Mesendoderm (in vitro differentiated cells): ENCODE results near the gene APAF1.

Experiments
- DNase-seq: peaks from one replicate; pipeline ENCODE4 v3.0.0; 2013
- H2AK5ac ChIP-seq: 2 replicates; pipeline ENCODE4 v1.6.1; 2013; ENCODE audit warnings: low read length, inconsistent platforms
- H2BK120ac ChIP-seq: 2 replicates; pipeline ENCODE4 v1.6.1; 2013; ENCODE audit warnings: low read depth, mild to moderate bottlenecking, low read length, moderate library complexity, mixed read lengths
- H2BK15ac ChIP-seq: replicated peaks from 2 replicates; pipeline ENCODE4 v1.6.1; 2013; ENCODE audit warnings: low read depth, mild to moderate bottlenecking, moderate library complexity
- H2BK5ac ChIP-seq: 2 replicates; pipeline ENCODE4 v1.6.1; 2013; ENCODE audit warnings: low read length, inconsistent platforms
- H3K18ac ChIP-seq: 2 replicates; pipeline ENCODE4 v1.6.1; 2013; ENCODE audit warnings: mild to moderate bottlenecking, low read length, mixed read lengths
- H3K23ac ChIP-seq: one replicate; pipeline ENCODE4 v1.6.1; 2013; ENCODE audit warnings: low read length
- H3K27ac ChIP-seq: 2 replicates; pipeline ENCODE4 v1.5.1; 2013; ENCODE audit warnings: low read depth, mild to moderate bottlenecking, inconsistent platforms, low read length, moderate library complexity
- H3K27me3 ChIP-seq: 2 replicates; pipeline ENCODE4 v1.6.1; 2013; ENCODE audit warnings: low read length, control low read depth, mild to moderate bottlenecking, inconsistent platforms; ENCODE audit not compliant: insufficient read depth, poor library complexity
- H3K36me3 ChIP-seq: 2 replicates; pipeline ENCODE4 v1.6.1; 2013; ENCODE audit warnings: low read length, inconsistent platforms; ENCODE audit not compliant: control insufficient read depth, insufficient read depth
- H3K4ac ChIP-seq: one replicate; pipeline ENCODE4 v1.6.1; 2013; ENCODE audit warnings: low read depth, mild to moderate bottlenecking, low read length, moderate library complexity
- H3K4me1 ChIP-seq: 2 replicates; pipeline ENCODE4 v1.6.1; 2013; ENCODE audit warnings: low read depth, low read length, inconsistent platforms; ENCODE audit not compliant: control insufficient read depth
- H3K4me2 ChIP-seq: 2 replicates; pipeline ENCODE4 v1.6.1; 2013; ENCODE audit warnings: low read length
- H3K4me3 ChIP-seq: 2 replicates; pipeline ENCODE4 v1.5.1; 2013; ENCODE audit warnings: mild to moderate bottlenecking, low read length
- H3K56ac ChIP-seq: one replicate; pipeline ENCODE4 v1.6.1; 2013; ENCODE audit warnings: low read length
- H3K79me1 ChIP-seq: 2 replicates; pipeline ENCODE4 v1.6.1; 2013; ENCODE audit warnings: low read length, inconsistent platforms
- H3K79me2 ChIP-seq: 2 replicates; pipeline ENCODE4 v1.6.1; 2013; ENCODE audit warnings: mild to moderate bottlenecking, low read length; ENCODE audit not compliant: control insufficient read depth, insufficient read depth
- H3K9ac ChIP-seq: 2 replicates; pipeline ENCODE4 v1.6.1; 2013; ENCODE audit warnings: low read length, inconsistent platforms
- H4K5ac ChIP-seq: one replicate; pipeline ENCODE4 v1.6.1; 2013; ENCODE audit warnings: low read length
- H4K8ac ChIP-seq: one replicate; pipeline ENCODE4 v1.6.1; 2013; ENCODE audit warnings: low read depth, mild to moderate bottlenecking, control low read depth, low read length, moderate library complexity
- WGBS: extraction: QIAGEN DNeasy Blood & Tissue Kit; methylation state at CpG from one replicate; pipeline ENCODE4 v1.1.7; 2013; ENCODE audit warnings: low lambda C conversion rate, missing lambda C conversion rate; ENCODE audit not compliant: insufficient coverage; ENCODE audit errors: extremely low coverage; 5-methylcytosine and 5-hydroxymethylcytosine counted together

Gene APAF1

DNA sequence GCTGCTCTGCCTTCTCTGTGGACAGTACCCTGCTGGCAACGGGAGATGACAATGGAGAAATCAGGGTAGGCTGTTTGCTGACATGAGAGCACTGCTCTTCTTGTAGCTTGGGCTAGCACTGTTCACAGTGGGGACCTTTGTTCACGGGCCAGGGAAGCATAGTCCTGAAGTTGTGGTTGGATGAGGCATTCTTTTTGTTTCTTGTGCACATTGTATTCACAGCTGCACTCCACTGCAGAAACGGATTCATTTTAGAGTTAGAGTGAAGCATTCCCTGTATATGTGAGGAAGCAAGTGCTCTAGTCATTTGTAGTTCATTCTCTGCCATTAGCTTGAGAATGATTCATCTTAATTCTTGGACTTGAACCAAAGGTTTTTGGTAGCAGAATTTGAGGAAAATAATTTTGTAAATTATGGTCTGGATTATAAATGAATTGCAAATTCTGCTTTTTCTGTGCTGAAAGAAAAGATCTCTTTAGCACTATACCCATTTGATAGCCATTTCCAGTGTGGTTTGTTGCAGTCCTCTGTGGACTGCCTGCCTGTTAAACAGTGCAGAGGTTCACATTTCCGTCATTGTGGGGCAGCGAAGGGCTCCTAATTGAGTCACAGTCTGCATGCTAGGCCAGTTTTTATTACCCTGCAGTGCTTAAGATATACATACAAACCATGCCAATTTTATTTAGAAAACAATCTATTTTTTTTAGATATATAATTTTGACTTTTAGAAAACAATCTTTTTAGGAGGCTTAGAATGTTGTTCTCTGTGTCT lies 80.6 kb downstream of the APAF1 start:
- Histone ChIP-seq H3K79me1 (no peaks in the 10 kb centered on the region), H3K4ac (no peak overlapping the region), H4K8ac (no peak overlapping the region), H3K27me3 (no peaks in the 10 kb centered on the region), H3K23ac (no peak overlapping the region), H3K79me2 (no peaks in the 10 kb centered on the region), H2BK120ac (no peak overlapping the region), H4K5ac (no peak overlapping the region), H3K18ac (no peak overlapping the region), H3K56ac (no peak overlapping the region), H3K9ac (no peak overlapping the region), H3K4me3 (no peak overlapping the region), H2BK15ac (no peak overlapping the region), H3K36me3 (peaks cover 1% of the 10 kb centered on the region), H3K4me1 (no peaks in the 10 kb centered on the region), H2AK5ac (no peak overlapping the region), H3K27ac (no peak overlapping the region), H2BK5ac (no peak overlapping the region), H3K4me2 (no peak overlapping the region)
- WGBS = no CpG with 5 or more reads among the region's 5 CpGs
- peak; percentile 71 for DNase-seq

DNA sequence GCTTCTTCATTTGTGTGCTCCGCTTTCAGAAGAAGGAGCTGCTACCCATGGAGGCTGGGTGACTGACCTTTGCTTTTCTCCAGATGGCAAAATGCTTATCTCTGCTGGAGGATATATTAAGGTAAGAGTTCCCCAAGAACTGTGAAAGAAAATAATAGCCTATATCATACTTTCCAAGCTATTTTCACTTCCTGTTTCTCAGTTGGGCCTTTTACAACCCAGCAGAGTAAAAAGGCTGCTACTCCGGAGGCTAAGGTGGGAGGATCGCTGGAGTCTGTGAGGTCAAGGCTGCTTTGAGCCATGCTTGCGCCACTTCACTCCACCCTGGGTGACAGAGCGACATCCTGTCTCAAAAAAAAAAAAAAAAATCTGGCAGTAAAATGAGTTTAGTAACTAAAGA lies 82.1 kb downstream of the APAF1 start:
- no peak overlapping the region for H3K56ac ChIP-seq
- no peak overlapping the region for H3K4ac ChIP-seq
- WGBS = no CpG with 5 or more reads among the region's 5 CpGs
- H3K27ac ChIP-seq = no peak overlapping the region
- no peak overlapping the region for H4K8ac ChIP-seq
- H3K79me2 ChIP-seq = no peaks in the 10 kb centered on the region
- H2AK5ac ChIP-seq = no peak overlapping the region
- no peak overlapping the region for H2BK120ac ChIP-seq
- no peaks in the 10 kb centered on the region for H3K4me1 ChIP-seq
- no peaks in the 10 kb centered on the region for H3K79me1 ChIP-seq
- no peak overlapping the region for H4K5ac ChIP-seq
- H3K18ac ChIP-seq = no peak overlapping the region
- no peak overlapping the region for H2BK15ac ChIP-seq
- no peak overlapping the region for H2BK5ac ChIP-seq
- DNase-seq = no peak
- peaks cover 1% of the 10 kb centered on the region for H3K36me3 ChIP-seq
- H3K4me3 ChIP-seq = no peak overlapping the region
- no peak overlapping the region for H3K4me2 ChIP-seq
- H3K27me3 ChIP-seq = no peaks in the 10 kb centered on the region
- no peak overlapping the region for H3K23ac ChIP-seq
- no peak overlapping the region for H3K9ac ChIP-seq

DNA sequence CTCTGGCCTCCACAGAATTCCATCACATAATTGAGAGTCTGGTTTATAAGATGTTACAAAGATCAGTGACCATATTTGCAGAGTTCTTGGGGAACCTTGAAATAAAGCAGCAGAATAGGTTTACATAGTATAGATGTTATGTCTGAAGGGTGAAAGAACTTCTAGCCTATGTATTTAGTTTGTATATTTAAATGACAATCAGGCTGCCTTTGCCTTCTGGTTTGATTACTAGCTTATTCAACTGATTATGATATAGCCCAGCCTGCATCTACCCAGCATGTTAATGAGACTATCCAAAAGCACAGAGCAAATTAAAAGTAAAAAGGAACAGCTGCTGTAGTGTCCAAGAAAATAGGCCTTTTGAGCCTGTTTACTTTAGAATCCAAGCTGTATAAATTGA lies 85.3 kb downstream of the APAF1 start:
- Histone ChIP-seq H3K56ac (no peak overlapping the region), H3K36me3 (peaks cover 1% of the 10 kb centered on the region), H2BK120ac (no peak overlapping the region)

DNA sequence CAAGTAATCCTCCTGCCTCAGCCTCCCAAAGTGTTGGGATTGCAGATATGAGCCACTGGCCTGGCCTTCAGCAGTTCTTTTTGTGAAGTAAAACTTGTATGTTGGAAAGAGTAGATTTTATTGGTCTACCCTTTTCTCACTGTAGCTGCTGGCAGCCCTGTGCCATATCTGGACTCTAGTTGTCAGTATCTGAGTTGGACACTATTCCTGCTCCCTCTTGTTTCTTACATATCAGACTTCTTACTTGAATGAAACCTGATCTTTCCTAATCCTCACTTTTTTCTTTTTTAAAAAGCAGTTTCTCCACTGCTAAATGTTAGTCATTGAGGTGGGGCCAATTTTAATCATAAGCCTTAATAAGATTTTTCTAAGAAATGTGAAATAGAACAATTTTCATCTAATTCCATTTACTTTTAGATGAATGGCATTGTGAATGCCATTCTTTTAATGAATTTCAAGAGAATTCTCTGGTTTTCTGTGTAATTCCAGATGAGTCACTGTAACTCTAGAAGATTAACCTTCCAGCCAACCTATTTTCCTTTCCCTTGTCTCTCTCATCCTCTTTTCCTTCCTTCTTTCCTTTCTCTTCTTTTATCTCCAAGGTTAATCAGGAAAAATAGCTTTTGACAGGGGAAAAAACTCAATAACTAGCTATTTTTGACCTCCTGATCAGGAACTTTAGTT lies 88.7 kb downstream of the APAF1 start:
- no peaks in the 10 kb centered on the region for H3K27me3 ChIP-seq
- H3K4ac ChIP-seq = no peak overlapping the region
- no peak for DNase-seq
- no peak overlapping the region for H4K5ac ChIP-seq
- H3K23ac ChIP-seq = no peak overlapping the region
- no peak overlapping the region for H2BK5ac ChIP-seq
- H3K4me3 ChIP-seq = no peak overlapping the region
- no peaks in the 10 kb centered on the region for H3K36me3 ChIP-seq
- H2BK15ac ChIP-seq = no peak overlapping the region
- H3K79me2 ChIP-seq = no peaks in the 10 kb centered on the region
- no peak overlapping the region for H2BK120ac ChIP-seq
- H3K18ac ChIP-seq = no peak overlapping the region
- no peak overlapping the region for H3K4me2 ChIP-seq
- H4K8ac ChIP-seq = no peak overlapping the region
- no peak overlapping the region for H2AK5ac ChIP-seq
- no peak overlapping the region for H3K27ac ChIP-seq
- H3K79me1 ChIP-seq = no peaks in the 10 kb centered on the region
- H3K56ac ChIP-seq = no peak overlapping the region
- peaks cover 4% of the 10 kb centered on the region for H3K4me1 ChIP-seq
- H3K9ac ChIP-seq = no peak overlapping the region

More for the DNA sequence above, 85.3 kb downstream of the APAF1 start:
- DNase-seq = no peak
- Histone ChIP-seq H3K4ac (no peak overlapping the region), H3K18ac (no peak overlapping the region), H2BK15ac (no peak overlapping the region), H2BK5ac (no peak overlapping the region), H3K4me3 (no peak overlapping the region), H3K23ac (no peak overlapping the region), H4K8ac (no peak overlapping the region), H3K4me1 (no peaks in the 10 kb centered on the region), H3K9ac (no peak overlapping the region), H4K5ac (no peak overlapping the region), H2AK5ac (no peak overlapping the region), H3K79me2 (no peaks in the 10 kb centered on the region), H3K4me2 (no peak overlapping the region), H3K27me3 (no peaks in the 10 kb centered on the region), H3K79me1 (no peaks in the 10 kb centered on the region), H3K27ac (no peak overlapping the region)

DNA sequence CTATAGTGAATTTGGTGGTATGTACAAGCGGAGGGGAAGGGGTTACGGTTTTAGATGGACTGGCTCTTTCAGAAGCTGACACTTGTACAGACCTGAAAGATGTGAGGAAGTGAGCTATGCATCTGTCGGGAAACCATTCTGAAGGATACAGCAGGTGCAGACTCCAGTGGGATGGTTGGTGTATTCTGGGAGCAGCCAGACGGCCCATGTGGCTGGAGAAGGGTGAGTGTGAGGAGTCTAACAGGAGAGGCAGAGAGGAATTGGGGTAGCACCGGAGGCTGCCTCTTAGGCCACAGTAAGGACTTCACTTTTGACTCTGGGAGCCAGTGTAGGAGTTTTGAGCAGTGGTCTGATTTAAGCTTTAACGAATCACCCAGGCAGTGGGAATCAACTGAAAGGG lies 90.7 kb downstream of the APAF1 start:
- H3K18ac ChIP-seq = no peak overlapping the region
- H3K27me3 ChIP-seq = no peaks in the 10 kb centered on the region
- H4K8ac ChIP-seq = no peak overlapping the region
- no CpG with 5 or more reads among the region's 6 CpGs for WGBS
- H3K79me2 ChIP-seq = no peaks in the 10 kb centered on the region
- H2BK15ac ChIP-seq = no peak overlapping the region
- H3K27ac ChIP-seq = peak overlapping the region; percentile 4
- H3K4me3 ChIP-seq = no peak overlapping the region
- H3K23ac ChIP-seq = no peak overlapping the region
- H4K5ac ChIP-seq = no peak overlapping the region
- no peak overlapping the region for H2BK120ac ChIP-seq
- H2AK5ac ChIP-seq = no peak overlapping the region
- no peaks in the 10 kb centered on the region for H3K79me1 ChIP-seq
- peak overlapping the region; percentile 44 for H3K56ac ChIP-seq
- peak; percentile 66 for DNase-seq
- H3K36me3 ChIP-seq = no peaks in the 10 kb centered on the region
- no peak overlapping the region for H3K4me2 ChIP-seq
- H3K4me1 ChIP-seq = peaks cover 4% of the 10 kb centered on the region
- no peak overlapping the region for H3K4ac ChIP-seq
- H3K9ac ChIP-seq = peak overlapping the region; percentile 10
- peak overlapping the region; percentile 51 for H2BK5ac ChIP-seq
